ENCODE results near the gene NCAM1.

The NCAM1 gene

GRCh38 chr11:112967082-112967481 is 5.9 kb downstream of the NCAM1 start:
- FAIRE-seq (no peak), DNase-seq (ENCODE audit: insufficient read length, low spot score) (no peak)

- DNase-seq (ENCODE audit: insufficient read length, low spot score), result no peak
These were observed 7.9 kb downstream of the NCAM1 start for GRCh38 chr11:112968941-112969713.

GRCh38 chr11:112971195-112971594 is 10.0 kb downstream of the NCAM1 start:
- FAIRE-seq (no peak), DNase-seq (ENCODE audit: insufficient read length, low spot score) (no peak)

More at GRCh38 chr11:112968941-112969713, 7.9 kb downstream of the NCAM1 start:
- no peak for FAIRE-seq

GRCh38 chr11:112971827-112972226 is 10.6 kb downstream of the NCAM1 start:
- DNase-seq (ENCODE audit: insufficient read length, low spot score) (no peak), FAIRE-seq (no peak)

GRCh38 chr11:112972399-112973145 is 11.4 kb downstream of the NCAM1 start:
- FAIRE-seq (no peak), DNase-seq (ENCODE audit: insufficient read length, low spot score) (no peak)

GRCh38 chr11:112975051-112975450 is 13.8 kb downstream of the NCAM1 start:
- no peak for DNase-seq (ENCODE audit: insufficient read length, low spot score)
- FAIRE-seq, result no peak

GRCh38 chr11:112975493-112975892 is 14.3 kb downstream of the NCAM1 start:
- DNase-seq (ENCODE audit: insufficient read length, low spot score) (no peak), FAIRE-seq (no peak)

GRCh38 chr11:112977755-112978154 is 16.5 kb downstream of the NCAM1 start:
- DNase-seq (ENCODE audit: insufficient read length, low spot score) (no peak), FAIRE-seq (no peak)

- FAIRE-seq (no peak), DNase-seq (ENCODE audit: insufficient read length, low spot score) (no peak)
These were observed 22.7 kb downstream of the NCAM1 start for GRCh38 chr11:112983887-112984286.

- FAIRE-seq, result no peak
- no peak for DNase-seq (ENCODE audit: insufficient read length, low spot score)
These were observed 28.0 kb downstream of the NCAM1 start for GRCh38 chr11:112989198-112989597.

GRCh38 chr11:112993808-112994207 is 32.6 kb downstream of the NCAM1 start:
- DNase-seq (ENCODE audit: insufficient read length, low spot score) (no peak), FAIRE-seq (no peak)

- DNase-seq (ENCODE audit: insufficient read length, low spot score) (no peak), FAIRE-seq (no peak)
These were observed 34.3 kb downstream of the NCAM1 start for GRCh38 chr11:112995423-112996090.

- DNase-seq (ENCODE audit: insufficient read length, low spot score) (no peak), FAIRE-seq (no peak)
These were observed 35.8 kb downstream of the NCAM1 start for GRCh38 chr11:112996994-112997393.

- no peak for DNase-seq (ENCODE audit: insufficient read length, low spot score)
- no peak for FAIRE-seq
These were observed 36.7 kb downstream of the NCAM1 start for GRCh38 chr11:112997857-112998466.

GRCh38 chr11:112999520-112999919 is 38.3 kb downstream of the NCAM1 start:
- DNase-seq (ENCODE audit: insufficient read length, low spot score) (no peak), FAIRE-seq (no peak)

GRCh38 chr11:113001709-113002108 is 40.5 kb downstream of the NCAM1 start:
- FAIRE-seq (no peak), DNase-seq (ENCODE audit: insufficient read length, low spot score) (no peak)

- DNase-seq (ENCODE audit: insufficient read length, low spot score), result no peak
- no peak for FAIRE-seq
These were observed 45.8 kb downstream of the NCAM1 start for GRCh38 chr11:113006896-113007445.

GRCh38 chr11:113014262-113015097 is 53.3 kb downstream of the NCAM1 start:
- FAIRE-seq, result no peak
- no peak for DNase-seq (ENCODE audit: insufficient read length, low spot score)

GRCh38 chr11:113015098-113015455 is 53.9 kb downstream of the NCAM1 start:
- DNase-seq (ENCODE audit: insufficient read length, low spot score), result no peak
- no peak for FAIRE-seq

GRCh38 chr11:113016905-113017304 is 55.7 kb downstream of the NCAM1 start:
- FAIRE-seq, result no peak
- no peak for DNase-seq (ENCODE audit: insufficient read length, low spot score)

All from GM19239 (cell line).